HG03432 (cell line): ENCODE data around the gene CLASP1.
"Not testable (repeated sequence)": the region's sequence is repeated elsewhere in the genome, so short reads cannot be mapped to it uniquely, and the experiment has no call there.

ENCODE experiments used
- ATAC-seq: cut with Tn5 transposase; IDR thresholded peaks from one replicate; pipeline ENCODE4 v1.9.1; 2021; ENCODE audit warnings: mild to moderate bottlenecking, moderate library complexity; ENCODE audit not compliant: unreplicated experiment

CLASP1 gene

DNA sequence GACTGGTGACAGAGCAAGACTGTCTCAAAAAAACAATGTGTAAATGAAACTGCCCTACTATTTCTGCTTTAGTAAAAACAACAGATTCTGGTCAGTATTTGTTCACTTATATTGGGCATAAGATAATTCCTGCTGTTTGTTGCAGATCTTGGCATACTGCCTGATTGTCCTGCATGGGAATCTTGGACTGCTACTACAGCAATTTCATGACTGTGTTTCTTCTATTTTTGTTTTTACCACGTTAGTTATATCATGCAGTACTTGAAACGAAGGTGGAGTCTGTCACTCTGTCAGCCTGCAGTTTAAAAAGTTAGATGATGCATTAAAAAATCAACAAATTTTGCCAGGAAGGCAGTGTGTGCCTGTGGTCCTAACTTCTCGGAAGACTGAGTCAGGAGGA is 14.2 kb upstream of the CLASP1 start:
- ATAC-seq: no peak

DNA sequence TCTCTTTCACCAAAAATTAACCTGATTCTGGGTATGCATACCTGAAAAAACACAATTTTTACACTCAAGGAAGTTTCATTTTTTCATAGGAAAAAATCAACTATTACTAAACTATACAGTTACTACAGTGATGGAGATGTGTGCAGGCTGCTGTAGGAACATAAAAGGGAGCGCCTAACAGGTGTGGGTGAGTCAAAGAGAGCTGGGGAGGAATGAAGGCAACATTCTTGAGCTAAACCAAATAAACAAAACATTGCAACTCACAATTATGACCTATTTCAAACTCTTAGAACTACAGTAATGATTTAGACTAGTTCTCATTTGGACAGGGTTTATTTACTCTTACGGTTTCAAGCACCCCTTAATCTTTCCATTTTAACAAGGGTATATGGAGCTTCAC is 13.4 kb upstream of the CLASP1 start:
- no peak for ATAC-seq

- ATAC-seq: no peak
These were observed 10.7 kb upstream of the CLASP1 start for GRCh38 chr2:121659933-121660332.

GRCh38 chr2:121658393-121658792 is 9.1 kb upstream of the CLASP1 start:
- not testable (repeated sequence) for ATAC-seq

DNA sequence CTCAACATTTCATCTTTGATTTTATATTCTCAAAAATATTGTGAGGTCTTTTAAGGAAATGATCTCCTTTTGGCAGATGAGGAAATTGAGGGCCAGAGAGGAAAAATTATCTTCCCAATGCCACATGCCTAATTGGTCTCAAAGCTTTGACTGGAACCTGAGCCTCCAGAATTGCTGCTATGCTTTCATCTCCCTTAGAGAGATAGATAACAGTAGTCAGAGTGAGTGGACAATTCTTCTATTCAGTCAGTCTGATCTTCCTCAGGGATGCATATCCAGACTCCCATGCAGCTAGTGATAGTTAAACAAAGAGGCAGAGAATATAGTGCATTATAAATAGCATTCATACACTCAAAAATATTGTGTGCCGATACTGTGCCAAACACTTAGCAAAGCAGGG is 3.8 kb upstream of the CLASP1 start:
- no peak for ATAC-seq

GRCh38 chr2:121650315-121650930 is 1.2 kb upstream of the CLASP1 start:
- ATAC-seq: peak; percentile 2

DNA sequence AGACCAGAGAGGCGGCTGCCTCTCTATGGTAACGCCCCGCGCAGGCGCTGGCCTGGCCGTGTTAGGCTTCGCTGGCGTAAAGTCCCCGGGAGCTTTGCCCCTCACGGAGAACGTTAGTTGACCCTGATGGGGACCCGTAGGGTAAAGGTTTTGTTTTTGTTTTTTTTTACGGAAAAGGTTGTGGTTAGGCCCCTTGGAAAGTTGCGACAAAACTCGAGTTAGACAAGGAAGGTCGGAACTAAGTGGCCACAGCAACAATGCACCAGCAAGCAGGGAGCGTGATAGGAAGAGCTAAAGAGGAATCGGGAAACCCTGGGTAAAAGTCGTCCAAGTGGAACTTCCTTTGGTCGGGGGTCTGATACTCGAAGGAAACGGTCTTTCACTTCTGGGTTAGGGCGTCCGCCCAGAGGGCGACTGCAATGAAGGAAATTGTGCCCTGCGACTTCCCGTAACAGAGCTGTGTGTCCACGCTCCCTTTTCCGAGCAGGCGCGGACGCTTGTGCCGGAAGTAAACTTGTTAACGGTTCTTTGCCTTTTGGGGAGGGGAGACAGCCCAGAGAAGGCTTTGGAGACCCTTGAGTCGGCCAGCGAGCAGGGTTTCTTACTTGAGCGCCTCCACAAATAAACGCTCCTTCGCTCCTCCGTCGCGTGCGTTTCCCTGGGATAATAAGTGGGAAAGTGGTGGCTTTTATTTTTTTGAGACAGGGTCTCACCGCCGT is 493 bp upstream of the CLASP1 start:
- ATAC-seq: peak; percentile 92

GRCh38 chr2:121648206-121649148 is 785 bp downstream of the CLASP1 start:
- ATAC-seq: peak; percentile 28

DNA sequence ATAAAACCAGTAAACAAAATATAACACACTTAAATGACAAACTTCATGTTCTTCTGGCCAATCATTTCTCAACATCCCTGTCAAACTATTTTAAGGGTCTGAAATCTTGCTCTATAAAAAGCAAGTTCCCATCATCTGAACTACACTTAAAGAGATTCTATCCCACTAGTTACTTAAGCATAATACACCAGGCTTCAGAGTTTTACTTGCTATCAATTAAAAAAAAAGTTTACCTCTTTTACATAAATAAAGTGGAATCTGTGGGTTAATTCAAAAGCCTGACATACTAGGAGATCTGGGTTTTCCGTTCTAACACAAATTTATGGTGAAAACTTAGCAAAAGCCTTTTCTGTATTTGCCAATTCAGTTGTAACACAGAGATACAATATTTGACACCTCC is 1.9 kb downstream of the CLASP1 start:
- ATAC-seq: no peak

DNA sequence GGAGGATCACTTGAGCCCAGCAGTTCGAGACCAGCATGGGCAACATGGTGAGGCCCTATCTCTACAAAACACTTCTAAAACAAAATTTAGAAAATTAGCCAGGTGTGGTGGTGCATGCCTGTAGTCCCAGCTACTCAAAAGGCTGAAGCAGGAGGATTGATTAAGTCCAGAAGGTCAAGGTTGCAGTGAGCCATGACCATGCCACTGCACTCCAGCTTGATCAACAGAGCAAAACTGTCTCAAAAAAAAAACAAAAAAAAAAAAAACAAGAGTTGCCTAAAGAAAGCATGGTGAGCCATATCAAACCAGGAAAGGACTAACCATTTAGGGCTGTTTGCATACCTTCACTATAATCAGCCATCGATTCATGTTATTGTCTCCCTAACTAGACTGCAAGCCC is 4.5 kb downstream of the CLASP1 start:
- ATAC-seq: no peak

DNA sequence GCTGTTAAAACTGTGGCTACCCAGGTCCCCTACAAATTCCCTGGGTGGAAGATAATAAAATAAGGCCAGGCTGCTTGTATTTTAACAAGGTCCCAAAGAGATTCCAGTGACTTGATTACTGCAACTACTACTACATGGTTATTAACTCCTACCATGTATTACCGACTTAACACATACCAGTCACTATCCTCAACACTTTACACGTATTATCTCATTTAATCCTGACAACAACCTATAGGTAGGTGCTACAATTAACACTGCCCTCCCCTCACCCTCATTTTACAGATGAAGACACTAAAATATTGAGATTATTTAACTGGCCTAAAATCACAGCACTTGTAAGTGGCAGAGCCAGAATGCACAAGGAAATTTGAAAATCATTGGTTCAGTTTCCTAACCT is 5.4 kb downstream of the CLASP1 start:
- no peak for ATAC-seq

DNA sequence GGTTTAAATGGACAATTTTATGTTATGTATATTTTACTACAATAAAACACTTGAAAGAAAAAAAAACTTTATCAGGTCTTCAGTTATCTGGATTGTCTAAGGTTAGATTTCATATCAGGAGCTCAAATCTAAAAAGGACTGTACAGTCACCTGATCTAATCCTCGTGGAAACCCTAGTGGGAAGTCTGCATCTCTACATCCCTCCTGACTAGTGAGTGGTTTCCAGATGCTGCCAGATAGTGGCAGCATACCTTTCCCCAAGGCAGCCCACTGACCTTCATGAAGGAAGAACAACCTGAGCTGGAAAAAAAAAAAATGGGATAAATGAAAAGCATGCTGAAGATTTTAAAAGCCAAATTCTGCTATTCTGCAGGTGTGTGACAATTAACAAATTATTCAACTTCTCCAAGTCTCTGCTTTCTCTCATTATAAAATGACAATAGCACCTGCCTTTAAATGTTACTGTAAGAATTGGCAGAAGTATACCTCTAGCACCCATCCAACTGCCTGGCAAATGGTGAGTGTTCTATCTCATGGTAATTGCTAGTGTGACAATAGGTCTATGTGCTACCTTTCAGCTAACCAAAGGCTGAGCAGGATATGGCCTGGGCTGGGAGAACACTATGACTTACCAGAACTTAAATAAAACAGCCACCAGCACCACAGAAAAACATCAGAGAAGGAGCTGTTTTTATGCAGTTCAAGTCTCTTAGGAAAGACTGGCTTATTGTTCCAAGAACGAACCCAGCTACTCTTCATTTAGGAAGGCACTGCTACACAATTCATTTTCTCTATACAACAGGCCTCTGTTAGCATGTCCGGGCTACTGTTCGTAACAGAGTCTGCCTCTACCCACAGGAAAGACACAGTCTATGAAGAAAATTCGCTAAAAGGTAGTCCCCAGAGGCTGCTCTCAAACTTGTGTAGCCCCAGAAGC is 8.6 kb downstream of the CLASP1 start:
- ATAC-seq: peak; percentile 49

GRCh38 chr2:121639846-121640245 is 9.4 kb downstream of the CLASP1 start:
- not testable (repeated sequence) for ATAC-seq

GRCh38 chr2:121638333-121638732 is 10.9 kb downstream of the CLASP1 start:
- ATAC-seq: no peak

- no peak for ATAC-seq
These were observed 13.9 kb downstream of the CLASP1 start for GRCh38 chr2:121635371-121635770.

DNA sequence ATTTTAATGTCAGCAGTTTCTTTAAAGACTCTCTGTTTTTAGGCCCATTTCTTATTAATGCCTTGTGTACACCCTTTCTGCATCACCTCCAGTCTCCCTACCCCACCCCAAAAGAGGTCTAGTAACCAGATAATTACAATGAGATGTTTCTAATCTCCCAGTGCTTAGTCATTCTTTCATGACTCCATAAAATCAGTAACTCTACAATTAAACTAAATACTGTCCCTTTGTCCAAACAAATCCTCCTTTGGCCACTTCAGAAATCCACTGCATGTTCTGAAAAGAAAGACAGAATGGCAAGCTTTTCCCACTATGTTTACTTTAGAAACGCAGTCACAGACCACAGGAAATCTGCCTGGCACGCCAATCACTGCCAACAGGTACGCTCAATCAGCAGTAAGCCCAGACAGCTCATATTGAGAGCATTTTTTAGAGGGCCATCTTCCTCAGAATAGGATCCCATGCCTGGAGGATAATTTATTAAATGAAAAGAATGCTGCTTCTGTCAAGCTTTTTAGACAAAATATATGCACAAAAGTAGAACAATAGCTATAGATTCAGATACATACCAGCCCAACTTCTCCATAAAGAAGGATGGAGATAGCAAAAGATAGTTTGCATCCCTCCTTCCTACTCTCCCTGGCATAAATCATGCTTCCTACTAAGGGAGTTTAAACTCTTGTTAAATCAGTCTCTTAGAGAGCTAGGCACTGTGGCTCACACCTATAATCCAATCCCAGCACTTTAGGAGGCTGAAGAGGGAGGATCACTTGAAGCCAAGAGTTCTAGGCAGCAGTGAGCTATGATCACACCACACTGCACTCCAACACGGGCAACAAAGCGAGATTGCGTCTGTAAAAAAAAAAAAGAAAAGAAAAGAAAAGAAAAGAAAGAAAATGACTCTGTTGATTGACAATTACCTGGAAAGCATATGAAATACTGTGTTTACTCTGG is 14.6 kb downstream of the CLASP1 start:
- ATAC-seq: no peak

GRCh38 chr2:121633463-121633862 is 15.8 kb downstream of the CLASP1 start:
- no peak for ATAC-seq

GRCh38 chr2:121627525-121628050 is 21.7 kb downstream of the CLASP1 start:
- no peak for ATAC-seq
